ENCODE measurements around the gene ZNF543. TPM values are rescaled to one million over a fixed set of nuclear protein-coding genes. Genes with fewer than 3 reads are reported as not detected.
"Not testable (repeated sequence)": the region's sequence is repeated elsewhere in the genome, so short reads cannot be mapped to it uniquely, and the experiment has no call there.

The ZNF543 gene
- total RNA-seq, 1 experiment from 2014 or later, result 8.4 TPM

GRCh38 chr19:57366776-57367175 lies 46.5 kb downstream of the ZNF543 start:
- no peak overlapping the region for H3K4me3 Mint-ChIP-seq
- TF ChIP-seq EMX1 (CRISPR knock-in tag; IDR thresholded peaks at IDR 0.05) (no peak), JAZF1 (CRISPR knock-in tag; IDR thresholded peaks at IDR 0.05) (no peak), ZNF512 (CRISPR knock-in tag; IDR thresholded peaks at IDR 0.05; ENCODE audit: borderline replicate concordance) (no peak), ZNF425 (CRISPR knock-in tag; conservative IDR thresholded peaks at IDR 0.05) (no peak), ZNF263 (CRISPR knock-in tag; IDR thresholded peaks at IDR 0.05; ENCODE audit: low read depth) (no peak), ZNF317 (CRISPR knock-in tag; IDR thresholded peaks at IDR 0.05; ENCODE audit: borderline replicate concordance, low read depth) (no peak), NR3C1 (CRISPR knock-in tag; conservative IDR thresholded peaks at IDR 0.05; ENCODE audit: low read depth) (no peak), JUN (CRISPR knock-in tag; IDR thresholded peaks at IDR 0.05) (no peak), OVOL2 (CRISPR knock-in tag; IDR thresholded peaks at IDR 0.05; ENCODE audit: borderline replicate concordance) (no peak)
- H3K27me3 Mint-ChIP-seq (ENCODE audit: low read depth), result no peaks in the 10 kb centered on the region
- H3K9me3 Mint-ChIP-seq, result no peaks in the 10 kb centered on the region
- H3K4me1 Mint-ChIP-seq, result peaks cover 10% of the 10 kb centered on the region
- CTCF ChIA-PET, result no interaction called here
- POLR2A ChIA-PET, result no interaction called here
- no peak overlapping the region for H3K27ac Mint-ChIP-seq
- ATAC-seq, result no peak
- H3K36me3 Mint-ChIP-seq, result no peaks in the 10 kb centered on the region
- DNase-seq (ENCODE audit: low spot score), result no peak

GRCh38 chr19:57374179-57374578 lies 53.9 kb downstream of the ZNF543 start:
- Mint-ChIP-seq H3K36me3 (peaks cover 69% of the 10 kb centered on the region), H3K4me1 (no peaks in the 10 kb centered on the region), H3K27me3 (ENCODE audit: low read depth) (peaks cover 3% of the 10 kb centered on the region; the same call in 1 of the 2 replicates), H3K27ac (no peak overlapping the region), H3K4me3 (no peak overlapping the region), H3K9me3 (peaks cover 64% of the 10 kb centered on the region)
- ATAC-seq (no peak), DNase-seq (ENCODE audit: low spot score) (no peak)
- ChIA-PET POLR2A (no interaction called here), CTCF (no interaction called here)
- TF ChIP-seq TEAD1 (CRISPR knock-in tag; IDR thresholded peaks at IDR 0.05) (no peak), CREM (CRISPR knock-in tag; IDR thresholded peaks at IDR 0.05) (no peak), SP1 (CRISPR knock-in tag; conservative IDR thresholded peaks at IDR 0.05) (no peak), ATF3 (CRISPR knock-in tag; conservative IDR thresholded peaks at IDR 0.05) (no peak), ZNF281 (CRISPR knock-in tag; IDR thresholded peaks at IDR 0.05) (no peak), ZNF219 (CRISPR knock-in tag; IDR thresholded peaks at IDR 0.05; ENCODE audit: borderline replicate concordance) (no peak), TEAD4 (CRISPR knock-in tag; IDR thresholded peaks at IDR 0.05) (no peak), STAT6 (CRISPR knock-in tag; conservative IDR thresholded peaks at IDR 0.05; ENCODE audit: low read depth) (no peak), FOXP1 (CRISPR knock-in tag; IDR thresholded peaks at IDR 0.05; ENCODE audit: borderline replicate concordance) (no peak), SMAD3 (CRISPR knock-in tag; IDR thresholded peaks at IDR 0.05; ENCODE audit: borderline replicate concordance) (no peak), ZNF138 (CRISPR knock-in tag; conservative IDR thresholded peaks at IDR 0.05) (no peak)

GRCh38 chr19:57374647-57375046 lies 54.4 kb downstream of the ZNF543 start:
- POLR2A ChIA-PET; H3K4me3 Mint-ChIP-seq; CTCF ChIA-PET; H3K4me1 Mint-ChIP-seq; ATAC-seq; DNase-seq (ENCODE audit: low spot score); H3K27ac Mint-ChIP-seq; H3K27me3 Mint-ChIP-seq (ENCODE audit: low read depth): not testable (repeated sequence)
- Mint-ChIP-seq H3K36me3 (peaks cover 72% of the 10 kb centered on the region), H3K9me3 (peaks cover 68% of the 10 kb centered on the region)

Data from WTC11 (cell line).